ENCODE measurements around the gene PKP4.

PKP4 gene

GRCh38 chr2:158647436-158648231 lies 190.9 kb downstream of the PKP4 start:
- no peak for DNase-seq (ENCODE audit: low read depth)

DNA sequence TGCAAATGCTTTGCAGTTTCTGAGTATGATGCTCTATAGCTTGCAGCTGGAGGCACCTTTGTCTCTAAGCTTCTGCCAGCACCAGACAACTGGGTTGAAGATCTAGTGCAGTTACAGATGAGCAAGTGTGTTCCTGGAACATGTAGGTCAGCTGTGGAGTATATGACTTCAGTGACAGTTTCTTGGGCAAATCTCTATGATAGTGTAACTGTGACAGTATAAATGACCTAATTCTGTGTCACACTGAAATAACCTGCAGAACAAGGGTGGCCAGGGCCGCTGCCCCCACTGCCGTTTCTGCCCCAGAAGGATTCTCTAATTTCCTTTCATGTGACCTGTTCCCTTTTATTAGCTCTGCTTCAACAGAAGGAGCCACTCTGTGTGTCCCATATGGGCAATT lies 193.1 kb downstream of the PKP4 start:
- DNase-seq (ENCODE audit: low read depth), result no peak

- DNase-seq (ENCODE audit: low read depth), result no peak
Observed at GRCh38 chr2:158650646-158651357, 194.1 kb downstream of the PKP4 start.

DNA sequence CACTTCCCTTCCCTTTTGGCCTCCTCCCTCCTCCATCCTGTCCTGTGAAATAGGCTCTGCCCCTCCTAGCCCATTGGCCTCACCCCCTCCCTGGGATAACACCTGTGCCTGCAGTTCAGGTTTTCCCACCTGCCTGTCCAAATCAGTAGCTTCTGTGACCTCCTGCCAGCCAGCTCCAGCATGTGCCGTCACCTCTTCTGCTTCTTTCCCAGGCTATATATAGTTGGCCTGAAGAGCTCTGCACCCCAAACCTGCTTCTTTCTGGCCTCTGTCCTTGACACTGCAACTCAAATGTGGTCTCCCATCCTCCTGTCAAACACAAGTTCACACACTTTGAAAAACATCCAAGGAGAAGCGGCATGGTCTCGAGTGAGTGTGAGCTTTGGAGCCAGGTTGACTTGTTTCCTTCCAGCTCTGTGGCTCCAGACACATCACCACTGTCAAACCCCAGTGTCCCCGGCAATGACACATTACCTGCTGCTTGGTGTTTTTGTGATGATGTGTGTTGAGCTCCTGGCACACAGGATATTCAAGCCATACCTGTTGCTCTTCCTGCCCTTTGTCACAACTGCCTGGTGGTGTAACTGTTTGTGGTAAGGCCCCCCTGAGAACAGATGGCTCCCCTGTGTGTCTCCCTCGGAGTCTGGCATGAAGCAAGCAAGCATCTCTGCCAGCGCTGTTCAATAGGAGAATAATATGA lies 194.8 kb downstream of the PKP4 start:
- no peak for DNase-seq (ENCODE audit: low read depth)

DNA sequence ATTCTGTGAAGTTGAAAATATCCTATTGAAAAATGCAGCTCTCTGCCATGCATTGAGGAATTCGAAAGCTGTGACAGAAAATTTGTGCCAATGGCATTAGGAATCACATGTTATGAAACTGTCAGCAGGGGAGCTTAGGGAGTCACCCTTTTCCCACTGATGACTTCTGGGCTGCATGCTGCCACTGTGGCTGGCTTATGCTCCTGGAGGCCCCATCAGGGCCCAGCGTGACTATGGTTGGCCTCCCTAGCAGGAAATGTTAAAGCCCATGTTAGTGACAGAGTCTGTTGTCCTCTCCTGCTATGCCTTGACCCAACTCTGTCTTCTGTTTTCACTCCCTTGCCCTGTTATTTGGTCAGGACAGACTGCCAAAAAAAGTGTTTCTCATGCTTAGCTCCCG lies 198.9 kb downstream of the PKP4 start:
- no peak for DNase-seq (ENCODE audit: low read depth)

- no peak for DNase-seq (ENCODE audit: low read depth)
Observed at GRCh38 chr2:158656492-158657229, 199.9 kb downstream of the PKP4 start.

- DNase-seq (ENCODE audit: low read depth), result no peak
Observed at GRCh38 chr2:158658396-158658795, 201.6 kb downstream of the PKP4 start.

DNA sequence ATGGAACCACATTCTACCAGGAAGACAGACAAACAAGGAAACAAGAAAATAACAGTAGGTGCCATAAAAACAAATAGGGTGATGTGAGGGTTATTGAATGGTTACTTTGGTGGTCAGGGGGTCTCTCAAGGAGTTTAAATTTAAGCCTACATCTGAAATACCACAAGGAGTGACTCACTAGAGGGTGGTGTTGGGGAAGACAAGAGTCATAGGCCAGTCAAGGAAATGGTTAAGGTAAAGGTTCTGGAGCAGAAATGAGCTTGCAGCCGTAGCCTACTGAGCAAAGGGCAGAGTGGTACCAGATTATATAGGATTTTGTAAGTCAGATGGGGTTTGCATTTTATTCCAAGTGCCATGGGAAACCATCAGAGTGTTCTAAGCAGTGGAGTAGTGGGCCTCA lies 202.7 kb downstream of the PKP4 start:
- DNase-seq (ENCODE audit: low read depth), result no peak

- no peak for DNase-seq (ENCODE audit: low read depth)
Observed at GRCh38 chr2:158661231-158661630, 204.5 kb downstream of the PKP4 start.

- DNase-seq (ENCODE audit: low read depth), result no peak
Observed at GRCh38 chr2:158662421-158662820, 205.7 kb downstream of the PKP4 start.

GRCh38 chr2:158663796-158664195 lies 207.0 kb downstream of the PKP4 start:
- DNase-seq (ENCODE audit: low read depth), result no peak

DNA sequence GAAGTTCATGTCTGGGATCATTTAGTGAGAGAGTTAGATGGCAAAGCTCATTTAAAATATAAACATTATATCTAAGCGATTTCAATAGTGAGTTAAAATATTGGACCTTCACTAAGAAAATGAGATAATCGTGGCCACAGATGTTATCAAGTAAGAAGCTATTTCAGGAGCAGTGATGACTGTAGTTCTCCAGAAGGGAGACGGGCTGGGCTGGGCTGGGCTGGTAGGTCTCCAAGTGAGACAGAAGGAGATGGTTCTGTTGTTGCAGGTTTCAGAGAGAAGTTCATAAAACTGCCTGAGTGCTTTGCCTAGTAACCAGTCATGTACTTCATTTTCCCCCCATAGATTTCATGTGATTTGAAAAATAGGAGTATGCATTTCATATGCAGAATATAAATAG lies 208.2 kb downstream of the PKP4 start:
- DNase-seq (ENCODE audit: low read depth), result no peak

GRCh38 chr2:158665536-158666302 lies 209.0 kb downstream of the PKP4 start:
- DNase-seq (ENCODE audit: low read depth), result no peak

GRCh38 chr2:158666969-158667368 lies 210.2 kb downstream of the PKP4 start:
- no peak for DNase-seq (ENCODE audit: low read depth)

- DNase-seq (ENCODE audit: low read depth), result no peak
Observed at GRCh38 chr2:158667586-158667985, 210.8 kb downstream of the PKP4 start.

DNA sequence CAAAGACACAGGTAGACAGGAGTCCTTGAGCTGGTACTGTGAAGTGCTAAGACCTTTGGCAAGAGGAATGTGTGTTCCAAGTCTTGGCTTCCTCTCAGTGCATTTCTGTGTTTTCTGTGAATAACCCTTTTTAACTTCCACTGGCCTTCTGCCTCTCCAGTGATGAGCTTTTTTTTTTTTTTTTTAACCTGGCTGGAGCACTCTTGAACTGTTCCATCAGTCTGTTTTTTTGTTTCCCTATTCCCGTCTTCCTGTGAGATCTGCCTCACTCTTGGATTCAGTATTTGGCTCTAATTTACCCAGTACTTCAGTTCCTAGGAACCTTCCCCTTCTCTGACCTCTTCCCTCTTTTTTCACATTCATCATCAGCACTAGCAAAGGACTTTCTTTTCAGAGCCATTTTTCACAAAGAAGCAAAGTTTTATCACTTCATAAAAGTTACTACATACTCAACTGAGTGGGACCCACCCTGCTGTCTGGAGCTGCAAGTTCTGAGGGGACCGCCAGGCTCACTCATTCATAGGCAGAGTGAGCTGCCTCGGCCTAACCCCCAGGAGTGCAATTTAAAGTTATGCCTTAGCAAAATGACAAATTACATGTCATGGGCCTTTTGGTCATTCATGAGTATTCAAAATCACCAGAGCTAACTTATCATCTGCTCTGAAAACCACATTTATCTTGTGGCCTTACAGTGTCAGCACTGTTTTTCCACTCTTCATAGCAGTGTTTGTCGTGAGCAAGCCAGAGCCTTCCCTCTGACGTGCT lies 211.4 kb downstream of the PKP4 start:
- DNase-seq (ENCODE audit: low read depth), result no peak

- no peak for DNase-seq (ENCODE audit: low read depth)
Observed at GRCh38 chr2:158670292-158670691, 213.5 kb downstream of the PKP4 start.

GRCh38 chr2:158671360-158672245 lies 214.9 kb downstream of the PKP4 start:
- DNase-seq (ENCODE audit: low read depth), result no peak

GRCh38 chr2:158676295-158676694 lies 219.5 kb downstream of the PKP4 start:
- no peak for DNase-seq (ENCODE audit: low read depth)

DNA sequence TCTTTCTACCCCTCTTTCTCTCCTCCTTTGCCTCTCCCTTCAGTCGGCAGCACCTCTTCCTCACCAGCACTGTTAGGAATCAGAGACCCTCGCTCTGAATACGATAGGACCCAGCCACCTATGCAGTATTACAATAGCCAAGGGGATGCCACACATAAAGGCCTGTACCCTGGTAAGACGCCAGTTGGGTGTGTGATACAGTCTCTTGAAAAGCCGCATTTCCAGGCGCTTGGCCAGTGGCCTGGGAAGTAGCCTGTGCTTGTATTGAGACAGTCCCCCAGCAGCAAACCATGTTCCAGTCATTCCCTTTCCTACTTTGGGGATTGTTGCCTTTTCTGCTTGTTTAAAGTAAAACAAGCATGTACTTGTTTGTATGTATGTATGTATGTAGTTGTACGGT lies 219.9 kb downstream of the PKP4 start:
- no peak for DNase-seq (ENCODE audit: low read depth)
